ENCODE results near the gene FAM124A. TPM values are rescaled to one million over a fixed set of nuclear protein-coding genes. Genes with fewer than 3 reads are reported as not detected.

The FAM124A gene
- total RNA-seq, 1 experiment from 2014 or later = 3.1 TPM

GRCh38 chr13:51324714-51325420 is 102.7 kb downstream of the FAM124A start:
- TF ChIP-seq ZNF274 (IDR thresholded peaks at IDR 0.05; ENCODE audit: low read depth, low read length) (no peak), EGR1 (IDR thresholded peaks at IDR 0.05; ENCODE audit: low read depth) (no peak), SRF (IDR thresholded peaks at IDR 0.05; ENCODE audit: low read depth) (no peak)
- H3K4me2 ChIP-seq (ENCODE audit: low read length) = no peak overlapping the region
- ATAC-seq = no peak
- CTCF ChIA-PET = no interaction called here
- H2AFZ ChIP-seq (ENCODE audit: low read depth, low read length, poor library complexity, severe bottlenecking) = no peak overlapping the region
- POLR2A ChIA-PET = no interaction called here
- intact Hi-C loops (cut with micrococcal nuclease) = no loop called here
- H3K36me3 ChIP-seq (ENCODE audit: control insufficient read depth in 1 of 2, insufficient read depth in 2 of 2, low read length in 2 of 2) = no peaks in the 10 kb centered on the region
- no peaks in the 10 kb centered on the region for H3K79me2 ChIP-seq (ENCODE audit: insufficient read depth, low read length)
- H3K9me3 ChIP-seq (ENCODE audit: control insufficient read depth in 1 of 2, insufficient read depth in 1 of 2, low read depth in 1 of 2, low read length in 2 of 2) = no peaks in the 10 kb centered on the region
- no peak overlapping the region for H3K9ac ChIP-seq (ENCODE audit: low read length)
- H3K27me3 ChIP-seq (ENCODE audit: insufficient read depth, low read length) = no peaks in the 10 kb centered on the region
- H3K9me2 ChIP-seq (ENCODE audit: insufficient read depth) = no peaks in the 10 kb centered on the region
- DNase-seq (ENCODE audit: low read depth, low spot score) = no peak
- no peak overlapping the region for H3K4me3 ChIP-seq (replicated peaks in 1 of 2; ENCODE audit: low read depth in 1 of 2, low read length in 2 of 2)
- BruUV-seq (replicated peaks) = no TSS peak
- RAD21 ChIA-PET (ENCODE audit: low non-redundant PET in 1 of 2, low total read pairs in 2 of 2, uncharacterized antibody in 2 of 2, unreplicated experiment in 2 of 2) = no interaction called here
- H3K27ac ChIP-seq (ENCODE audit: low read depth, low read length) = no peak overlapping the region
- no peaks in the 10 kb centered on the region for H4K20me1 ChIP-seq (ENCODE audit: insufficient read depth)
- H3K4me1 ChIP-seq (ENCODE audit: control insufficient read depth in 1 of 2, insufficient read depth in 2 of 2, low read length in 2 of 2) = no peaks in the 10 kb centered on the region

GRCh38 chr13:51325837-51326236 is 103.6 kb downstream of the FAM124A start:
- H3K9ac ChIP-seq (ENCODE audit: low read length) = no peak overlapping the region
- no TSS peak for BruUV-seq (replicated peaks)
- no peak for TF ChIP-seq SP1 (IDR thresholded peaks at IDR 0.05; ENCODE audit: low read depth)
- H3K4me2 ChIP-seq (ENCODE audit: low read length) = no peak overlapping the region
- H3K27ac ChIP-seq (ENCODE audit: low read depth, low read length) = no peak overlapping the region
- H3K4me3 ChIP-seq (replicated peaks in 1 of 2; ENCODE audit: low read depth in 1 of 2, low read length in 2 of 2) = no peak overlapping the region
- ChIA-PET RAD21 (ENCODE audit: low non-redundant PET in 1 of 2, low total read pairs in 2 of 2, uncharacterized antibody in 2 of 2, unreplicated experiment in 2 of 2) (no interaction called here), POLR2A (no interaction called here), CTCF (no interaction called here)
- no peaks in the 10 kb centered on the region for H3K9me3 ChIP-seq (ENCODE audit: control insufficient read depth in 1 of 2, insufficient read depth in 1 of 2, low read depth in 1 of 2, low read length in 2 of 2)
- no peak overlapping the region for H2AFZ ChIP-seq (ENCODE audit: low read depth, low read length, poor library complexity, severe bottlenecking)
- no peak for ATAC-seq
- no peaks in the 10 kb centered on the region for H3K4me1 ChIP-seq (ENCODE audit: control insufficient read depth in 1 of 2, insufficient read depth in 2 of 2, low read length in 2 of 2)
- no peaks in the 10 kb centered on the region for H3K36me3 ChIP-seq (ENCODE audit: control insufficient read depth in 1 of 2, insufficient read depth in 2 of 2, low read length in 2 of 2)
- no peak for DNase-seq (ENCODE audit: low read depth, low spot score)
- no peaks in the 10 kb centered on the region for H3K9me2 ChIP-seq (ENCODE audit: insufficient read depth)
- H4K20me1 ChIP-seq (ENCODE audit: insufficient read depth) = no peaks in the 10 kb centered on the region
- H3K79me2 ChIP-seq (ENCODE audit: insufficient read depth, low read length) = no peaks in the 10 kb centered on the region
- intact Hi-C loops (cut with micrococcal nuclease) = no loop called here
- no peaks in the 10 kb centered on the region for H3K27me3 ChIP-seq (ENCODE audit: insufficient read depth, low read length)
